Stimulated activated naive CD4-positive, alpha-beta T cell treated with Interleukin-2 at 50 U/mL for 16 hours (primary cell): ENCODE measurements around the gene MAP3K20.
"Not testable (repeated sequence)": the region's sequence is repeated elsewhere in the genome, so short reads cannot be mapped to it uniquely, and the experiment has no call there.

Source experiments
- DNase-seq: peaks from one replicate; lab custom pipeline; 2025; lab: John Stamatoyannopoulos, UW

Gene MAP3K20

DNA sequence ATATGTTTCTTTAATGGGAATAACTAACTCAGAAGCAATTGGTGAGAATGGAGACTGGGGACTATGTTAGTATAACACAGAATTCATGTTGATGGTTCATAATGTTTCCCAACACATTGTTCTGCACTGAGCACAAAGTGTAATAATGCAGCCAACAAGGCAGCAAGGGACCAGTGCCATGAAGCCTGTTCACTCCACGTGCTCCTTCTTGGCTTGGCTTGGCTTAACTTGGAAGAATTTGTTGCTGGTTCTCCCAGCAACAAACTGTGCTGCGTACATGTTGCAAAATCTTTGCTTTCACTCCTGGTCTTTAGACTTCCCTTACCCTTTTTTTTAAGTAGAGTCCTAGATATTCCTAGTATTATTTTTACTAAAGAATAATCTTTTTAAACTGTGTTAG, 129.7 kb downstream of the MAP3K20 start:
- no peak for DNase-seq

- not testable (repeated sequence) for DNase-seq
Measured at GRCh38 chr2:173207124-173207523, 131.5 kb downstream of the MAP3K20 start.

DNA sequence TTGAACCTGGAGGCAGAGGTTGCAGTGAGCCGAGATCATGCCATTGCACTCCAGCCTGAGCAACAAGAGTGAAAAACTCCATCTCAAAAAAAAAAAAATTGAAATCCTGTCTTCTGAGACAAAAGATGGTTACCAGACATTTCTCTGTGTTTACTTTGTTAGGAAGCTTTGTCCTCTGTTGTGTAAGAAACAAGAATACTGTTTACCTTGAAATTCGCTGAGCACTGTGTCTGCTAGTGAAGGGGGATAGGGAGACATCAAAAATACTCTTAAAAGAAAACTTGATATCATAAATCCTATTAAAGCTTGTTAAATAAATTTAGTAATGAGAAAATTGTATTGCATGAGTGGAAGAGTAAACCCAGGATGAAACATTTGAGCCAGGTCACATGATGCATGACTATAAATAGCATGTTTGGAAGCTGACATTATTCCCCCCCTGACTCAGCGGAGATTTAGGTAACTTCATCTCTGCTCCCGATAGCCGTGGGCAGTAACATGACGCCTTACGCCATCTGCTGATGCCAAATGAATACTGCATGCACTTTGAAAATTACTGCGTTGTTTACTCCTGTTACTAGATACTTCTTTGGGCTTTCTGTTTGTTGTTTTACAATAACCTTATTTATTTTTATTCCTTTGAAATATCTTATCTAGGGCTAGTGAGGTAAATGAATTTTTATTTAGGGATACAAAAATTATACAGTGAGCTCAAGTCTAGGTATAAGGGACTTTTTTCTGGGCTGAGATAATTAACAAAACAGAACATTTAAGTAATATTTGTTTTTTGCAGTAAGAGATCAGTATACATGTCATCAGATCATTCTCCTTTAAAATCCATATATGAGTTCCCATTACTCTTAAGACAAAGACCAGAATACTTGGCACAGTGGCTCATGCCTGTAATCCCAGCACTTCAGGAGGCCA, 134.9 kb downstream of the MAP3K20 start:
- peak; percentile 15 for DNase-seq

DNA sequence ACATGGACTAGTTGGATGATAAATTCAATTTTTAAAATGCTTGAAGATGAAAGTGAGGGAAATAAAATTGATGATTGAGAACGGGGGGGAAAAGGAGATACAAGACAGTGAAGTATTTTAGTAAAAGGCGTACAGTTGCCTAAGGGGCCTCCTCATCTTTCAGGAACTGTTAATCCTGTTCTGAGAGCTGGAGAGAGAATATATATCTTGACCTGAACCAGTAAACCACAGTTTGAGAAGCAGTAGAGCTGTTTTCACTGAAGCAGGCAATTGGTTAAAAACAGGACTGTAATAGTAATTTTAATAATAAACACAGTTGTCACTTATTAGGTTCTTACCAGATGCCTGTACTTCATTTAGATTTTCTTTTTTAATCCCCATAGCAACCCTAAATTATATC, 137.5 kb downstream of the MAP3K20 start:
- DNase-seq: no peak

- DNase-seq: no peak
Measured at GRCh38 chr2:173214213-173214612, 138.6 kb downstream of the MAP3K20 start.

- no peak for DNase-seq
Measured at GRCh38 chr2:173215316-173215715, 139.7 kb downstream of the MAP3K20 start.

DNA sequence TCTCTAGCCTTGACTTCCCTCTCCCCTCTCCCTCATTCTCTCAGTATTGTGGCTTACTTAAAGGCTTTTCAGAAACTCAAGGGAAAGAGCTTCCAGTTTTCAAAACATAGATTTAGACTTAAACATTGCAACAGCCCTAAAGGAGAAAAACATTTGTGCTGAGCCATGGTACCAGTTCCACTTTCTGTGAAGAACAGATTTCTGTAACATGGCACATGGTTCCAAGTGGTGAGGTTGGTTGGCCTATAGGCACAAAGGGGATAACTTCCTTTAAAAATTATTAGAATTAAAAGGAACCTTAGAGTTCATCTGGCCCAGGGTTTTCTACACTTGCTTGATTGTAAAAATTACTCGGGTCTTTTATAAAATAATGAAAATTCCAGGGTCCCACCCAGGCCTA, 140.4 kb downstream of the MAP3K20 start:
- DNase-seq: no peak

DNA sequence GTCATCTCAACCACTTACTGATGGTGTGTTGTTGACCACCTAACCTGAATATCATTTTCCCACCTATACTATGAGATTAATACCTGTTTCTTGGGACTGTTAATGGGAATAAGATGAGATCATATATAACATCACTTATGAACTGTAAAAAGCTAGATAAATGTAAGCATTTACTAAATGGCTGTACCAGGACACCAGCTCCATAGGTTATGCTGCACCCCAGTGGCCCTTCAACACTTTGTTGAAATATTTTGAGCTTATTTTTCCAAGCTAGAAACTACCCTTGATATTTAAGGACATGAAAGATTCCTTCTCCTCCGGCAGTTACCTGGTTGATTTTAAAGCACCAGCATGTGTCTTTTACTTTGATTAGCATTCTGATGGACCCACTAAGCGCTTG, 141.0 kb downstream of the MAP3K20 start:
- DNase-seq: no peak

DNA sequence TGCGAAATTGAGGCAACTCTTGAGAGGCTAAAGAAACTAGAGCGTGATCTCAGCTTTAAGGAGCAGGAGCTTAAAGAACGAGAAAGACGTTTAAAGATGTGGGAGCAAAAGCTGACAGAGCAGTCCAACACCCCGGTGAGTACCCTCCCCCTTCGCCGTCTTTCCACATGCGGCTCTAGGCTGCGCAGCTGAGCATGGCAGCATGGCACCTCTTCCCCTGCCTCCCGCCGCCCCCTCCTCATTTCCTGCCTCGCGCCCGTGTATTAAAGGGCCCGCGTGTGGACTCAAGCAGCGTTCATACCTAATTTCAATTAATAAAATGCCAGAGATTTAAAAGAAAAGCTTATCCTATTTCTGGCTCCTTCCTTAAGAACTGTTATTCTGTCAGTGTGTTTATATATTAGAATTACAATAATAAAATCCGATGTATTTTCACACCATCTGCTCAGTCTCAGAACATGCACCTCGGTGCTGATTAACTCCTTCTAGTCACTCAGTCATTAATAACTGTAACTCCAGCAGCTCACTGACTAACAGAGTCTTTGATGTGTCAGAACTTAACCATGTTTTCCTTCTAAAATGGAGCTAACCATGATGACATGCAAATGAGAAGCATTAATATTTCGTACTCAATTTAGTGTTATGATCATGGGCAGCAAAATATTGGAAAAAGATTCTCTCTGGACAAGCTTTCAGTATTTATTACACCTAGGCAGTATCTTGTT, 141.6 kb downstream of the MAP3K20 start:
- DNase-seq: no peak

DNA sequence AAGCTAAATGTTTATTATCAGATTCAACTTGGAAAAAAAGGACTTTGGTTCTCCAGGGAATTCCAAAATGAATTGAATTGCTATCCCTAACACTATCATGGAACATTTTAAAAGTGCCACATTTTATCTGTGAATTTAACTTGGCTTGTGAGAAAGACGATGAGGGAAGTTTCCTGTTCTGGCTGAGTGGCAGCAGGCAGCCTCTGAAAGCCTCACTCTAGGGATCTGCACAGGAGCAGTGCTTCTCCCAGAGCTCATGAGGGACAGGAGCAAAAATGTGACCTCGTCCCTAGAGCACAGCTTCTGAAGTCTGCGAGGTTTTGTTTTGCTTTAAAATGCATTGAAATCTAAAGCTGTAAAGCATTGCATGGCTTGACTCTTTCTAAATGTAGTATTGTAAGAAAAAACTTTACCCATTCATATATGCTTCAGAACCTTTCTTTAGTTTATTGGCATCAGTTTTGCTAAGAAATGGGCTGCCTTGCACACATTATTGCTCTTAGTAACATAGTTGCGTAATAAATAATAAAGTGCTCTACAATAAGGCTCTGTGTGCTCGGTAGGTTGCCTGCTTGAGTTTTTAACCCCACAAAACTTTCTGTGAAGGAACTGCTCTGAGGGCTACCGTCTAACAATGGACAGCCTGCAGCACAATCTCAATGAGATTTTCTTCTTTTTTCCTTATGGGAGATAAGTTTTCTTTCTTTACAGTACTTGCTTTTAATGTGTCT, 142.8 kb downstream of the MAP3K20 start:
- DNase-seq: no peak

GRCh38 chr2:173221132-173221695, 145.6 kb downstream of the MAP3K20 start:
- no peak for DNase-seq

- DNase-seq: no peak
Measured at GRCh38 chr2:173221937-173222594, 146.4 kb downstream of the MAP3K20 start.

DNA sequence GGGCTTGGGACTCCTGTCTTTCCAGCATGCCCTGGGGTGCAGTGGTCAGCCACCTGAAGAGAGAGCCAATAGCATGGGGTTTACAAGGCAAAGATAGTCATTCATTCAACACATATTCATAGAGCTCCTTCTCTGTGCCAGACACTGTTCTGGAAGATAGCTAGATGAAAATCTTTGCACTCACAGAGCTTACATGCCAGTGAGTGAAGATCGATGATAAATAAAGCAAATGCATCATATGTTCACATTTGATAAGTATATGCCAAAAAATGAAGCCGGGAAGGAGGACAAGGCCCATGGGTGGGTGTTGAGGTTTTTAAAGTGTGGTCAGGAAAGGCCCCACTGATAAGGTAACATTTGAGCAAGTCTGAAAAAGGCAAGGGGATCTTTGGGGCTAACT, 148.2 kb downstream of the MAP3K20 start:
- DNase-seq: no peak

DNA sequence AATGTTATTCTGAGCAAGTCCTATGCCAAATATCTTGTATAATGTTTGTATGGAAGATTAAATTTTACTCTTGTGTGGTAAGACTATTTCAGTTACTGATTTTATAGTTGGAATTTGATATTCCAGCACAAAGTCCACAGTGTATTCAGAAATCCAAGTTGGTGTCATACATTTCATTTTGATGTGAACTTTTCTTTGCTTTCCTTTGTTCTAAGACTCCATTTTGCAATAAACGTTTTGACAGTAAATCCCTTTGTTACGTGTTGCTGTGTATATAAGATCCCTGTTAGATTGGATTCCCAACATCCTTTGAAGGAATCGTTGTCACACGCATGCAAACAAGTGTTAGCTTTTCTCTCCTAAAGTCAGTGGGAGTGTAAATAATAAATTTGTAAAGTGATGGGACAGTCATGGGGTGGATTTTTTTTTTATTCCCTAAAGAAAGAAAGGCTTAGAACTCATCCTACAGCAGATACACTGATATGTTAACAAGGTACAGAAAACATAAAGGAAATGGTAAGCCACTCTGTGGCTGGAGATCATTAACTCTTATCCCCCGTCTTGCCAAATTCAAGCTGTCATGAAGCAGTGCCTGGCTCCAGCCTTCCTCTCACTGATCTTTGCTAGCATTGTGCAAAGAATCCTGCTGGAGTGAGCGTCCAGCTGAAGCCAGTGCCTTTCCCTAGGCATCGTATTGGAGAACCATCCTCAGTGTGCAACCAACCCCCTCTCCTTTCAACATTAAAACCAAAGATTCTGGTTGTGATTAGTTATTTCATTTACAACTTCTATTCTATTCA, 151.5 kb downstream of the MAP3K20 start:
- no peak for DNase-seq

- no peak for DNase-seq
Measured at GRCh38 chr2:173229086-173229485, 153.4 kb downstream of the MAP3K20 start.

- no peak for DNase-seq
Measured at GRCh38 chr2:173230181-173230580, 154.5 kb downstream of the MAP3K20 start.

DNA sequence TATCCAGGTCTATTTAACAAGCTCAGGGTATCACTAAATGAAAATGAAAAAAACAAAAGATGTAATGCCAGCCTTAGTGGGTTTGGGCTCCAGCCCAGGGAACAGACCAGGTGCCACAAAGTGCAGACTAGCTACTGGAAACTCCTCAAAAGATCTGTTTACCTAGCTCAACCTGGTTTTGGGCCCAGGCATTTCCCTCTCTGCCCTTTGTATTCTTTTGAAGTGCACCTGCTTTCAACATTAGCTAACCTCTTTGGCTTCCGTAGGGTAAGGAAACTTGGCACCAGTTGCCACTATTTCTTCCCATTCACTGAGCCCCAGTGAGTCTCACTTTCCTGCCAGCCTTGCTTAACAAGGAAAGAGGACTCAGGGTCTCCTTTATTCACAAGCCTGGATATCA, 155.4 kb downstream of the MAP3K20 start:
- DNase-seq: no peak

- no peak for DNase-seq
Measured at GRCh38 chr2:173231465-173231864, 155.8 kb downstream of the MAP3K20 start.

- DNase-seq: no peak
Measured at GRCh38 chr2:173232956-173233744, 157.5 kb downstream of the MAP3K20 start.
